Caki2 (cell line): ENCODE measurements around the gene TTC6. TPM values are rescaled to one million over a fixed set of nuclear protein-coding genes. Genes with fewer than 3 reads are reported as not detected.
"Not testable (repeated sequence)": the region's sequence is repeated elsewhere in the genome, so short reads cannot be mapped to it uniquely, and the experiment has no call there.

Experiments used
- DNase-seq: peaks from one replicate; pipeline ENCODE4 v3.0.0-alpha.2; 2015; ENCODE audit warnings: low read depth
- in situ Hi-C: cut with HindIII; loops from 2 replicates; pipeline ENCODE4 v1.10.0; 2016; ENCODE audit warnings: low sequenced_read_pairs, low pct_unique_long_range_greater_than_20kb, mixed read lengths
- total RNA-seq: library from RNA; depleted of rRNA; stranded (reverse); fragments of >200 nt; shearing (Covaris generic); gene quantifications from 2 replicates; pipeline ENCODE4 v1.2.3, GENCODE V29; 2014; ENCODE audit warnings: low replicate concordance; rRNA removed

TTC6 gene, protein sequence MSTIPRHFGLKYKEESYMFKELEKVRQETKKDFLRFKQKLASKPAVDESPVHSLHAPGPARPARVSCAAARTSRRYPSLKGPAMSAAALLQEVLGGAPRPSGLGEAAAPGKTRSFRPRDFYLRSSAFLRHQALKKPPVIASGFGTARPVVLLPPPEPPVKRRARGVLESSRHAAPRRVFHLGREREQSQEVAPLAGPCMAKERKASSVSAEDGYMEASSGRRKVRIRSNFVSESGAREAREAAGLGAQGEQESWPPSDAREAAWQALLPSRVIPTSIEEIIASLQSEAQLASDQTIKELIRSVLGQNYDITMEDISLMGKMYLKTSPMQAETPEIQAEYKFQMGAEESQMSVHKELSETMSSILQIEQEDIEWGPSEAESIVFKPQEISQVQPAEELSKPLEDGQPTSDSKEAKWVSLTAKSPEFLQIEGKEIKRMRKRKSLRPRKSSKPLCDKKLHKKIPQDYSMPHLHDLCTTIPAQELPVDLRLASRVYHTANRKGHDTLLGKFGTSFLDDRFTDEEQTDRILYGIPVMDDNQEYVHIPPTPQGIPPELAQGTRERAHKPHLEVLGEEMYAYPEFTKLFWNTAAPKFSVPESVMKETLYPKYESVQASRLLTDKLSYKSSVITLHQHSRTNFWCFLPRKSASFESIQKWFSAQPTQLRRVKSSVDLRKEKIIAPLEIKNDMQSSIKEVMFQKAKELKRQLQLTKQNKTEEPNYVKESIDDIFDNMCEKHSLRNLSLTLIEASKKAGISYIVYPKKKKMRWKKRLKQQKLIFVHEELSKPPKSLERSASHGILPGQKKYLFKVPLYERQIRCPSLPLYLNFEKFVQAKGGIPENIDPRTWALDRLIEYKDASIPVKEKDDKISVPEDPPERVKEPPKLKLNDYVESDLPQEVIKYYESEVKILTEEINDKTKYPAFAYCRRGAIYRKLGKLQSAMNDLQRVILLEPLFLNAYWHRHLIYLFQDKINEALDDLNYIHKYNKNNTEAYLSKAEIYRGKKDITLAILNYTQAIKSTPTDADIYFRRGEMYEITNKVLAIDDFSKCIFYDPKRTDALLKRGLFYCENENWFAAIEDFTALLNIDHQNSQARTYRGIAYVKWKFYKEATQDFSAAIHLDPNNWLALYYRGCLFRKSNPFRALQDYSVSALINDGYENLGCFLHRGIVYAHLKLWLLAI (N-terminal part only)
- not detected in 2 replicates for total RNA-seq

DNA sequence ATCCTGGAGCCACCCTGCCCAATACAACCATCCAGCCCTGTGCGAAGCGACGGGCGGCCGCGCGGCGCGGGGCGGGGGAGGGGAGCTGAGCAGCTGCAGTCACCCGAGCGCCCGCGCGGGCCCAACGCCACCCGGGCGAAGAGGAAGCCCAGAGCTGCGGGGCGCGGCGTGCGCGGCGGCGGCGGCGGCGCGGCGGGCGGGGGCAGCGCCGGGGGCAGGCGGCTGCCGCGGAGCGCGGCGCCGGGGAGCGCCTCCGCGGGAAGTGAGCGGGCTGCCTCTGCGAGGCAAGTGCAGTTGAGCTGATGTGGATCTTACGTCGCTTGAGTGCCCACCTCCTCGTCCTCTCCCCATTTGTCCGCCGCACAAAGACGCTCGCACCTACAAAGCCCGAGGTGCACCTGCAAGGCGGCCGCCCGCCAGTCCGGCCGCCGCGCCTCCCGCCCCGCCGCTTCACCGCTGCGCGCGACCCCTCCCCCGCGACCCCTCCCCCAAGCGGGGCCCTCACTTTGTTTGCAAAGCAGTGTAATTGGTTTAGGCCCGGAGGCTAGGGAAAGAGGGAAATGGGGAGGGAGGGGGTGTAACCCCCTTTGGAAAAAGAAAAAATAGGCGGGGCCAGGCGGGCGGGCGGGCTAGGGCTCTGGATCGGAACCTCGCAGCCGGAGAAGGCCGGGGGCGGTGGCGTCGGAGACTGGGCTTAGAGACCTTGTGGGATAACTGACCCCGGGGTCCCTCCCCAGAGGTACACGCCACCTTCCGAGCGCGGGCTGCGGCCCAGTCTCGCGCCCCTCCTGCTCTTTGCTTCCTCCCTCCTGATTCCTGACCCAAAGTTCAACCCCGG, at the start of gene TTC6, which contains the start of gene FOXA1:
TTC6 (plus strand) TSS at position 659 of the 838 bp plus-strand sequence. CDS start 26,436 bp downstream, outside the sequence.
FOXA1 (minus strand) TSS at position 279 of the 838 bp plus-strand sequence; CDS start at position 2, 277 bp downstream.
- no peak for DNase-seq
- in situ Hi-C loops = no loop called here

DNA sequence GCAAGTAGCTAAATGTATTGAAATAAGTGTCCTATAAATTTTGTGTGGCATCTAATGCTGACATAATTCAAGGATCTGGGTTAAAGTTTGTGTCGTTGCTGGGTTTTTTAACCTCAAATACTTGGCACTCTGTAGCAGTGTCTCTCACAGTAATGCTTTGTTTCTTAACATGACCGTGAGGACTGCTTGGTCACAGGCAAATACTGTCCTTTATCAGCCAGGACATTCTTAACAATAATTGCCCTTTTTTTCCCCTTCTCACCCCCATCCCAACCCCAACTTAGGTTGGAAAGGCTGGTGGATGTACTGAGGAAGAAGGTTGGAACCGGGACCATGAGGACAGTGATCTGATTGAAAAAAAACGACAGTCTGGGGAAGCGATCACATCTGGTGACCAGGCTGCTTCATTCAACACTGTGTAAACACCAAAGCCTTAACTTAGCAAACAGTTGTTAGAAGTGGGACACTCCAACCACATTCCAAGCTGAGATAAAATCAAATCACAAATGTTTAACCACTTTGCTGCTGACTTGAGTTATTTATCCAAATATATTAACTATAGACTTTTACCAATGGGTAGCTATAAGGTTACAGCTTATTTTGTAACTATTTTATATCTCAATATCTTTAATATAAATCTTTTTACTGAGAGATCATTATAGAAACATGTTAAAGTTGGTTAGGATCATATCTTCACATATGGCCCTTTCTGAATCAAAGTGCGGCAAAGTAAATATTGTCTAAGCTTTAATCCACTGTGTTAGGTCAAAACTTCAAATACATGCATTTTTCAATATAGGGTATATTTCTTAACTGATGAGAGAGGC, 48.6 kb upstream of the TTC6 start:
- peak; percentile 12 for DNase-seq
- in situ Hi-C loops = no loop called here

DNA sequence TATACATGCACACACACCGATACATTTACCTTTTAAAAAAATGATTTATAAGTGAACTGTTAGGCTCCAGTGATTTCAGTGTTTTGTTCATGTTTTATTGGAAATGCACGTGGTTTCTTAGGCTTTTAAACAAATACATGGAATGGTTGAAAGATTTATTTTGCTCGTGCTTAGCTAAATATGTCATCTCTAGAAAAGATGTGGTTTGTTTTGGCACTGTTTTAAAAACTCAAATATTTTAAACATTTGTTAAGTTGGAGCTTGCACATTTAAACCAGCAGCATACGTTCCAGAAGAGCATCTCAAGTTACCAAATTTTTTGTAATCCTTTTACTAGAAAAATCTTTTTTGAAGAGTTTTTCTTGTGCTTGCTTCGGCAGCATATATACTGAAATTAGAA, 44.9 kb upstream of the TTC6 start:
- in situ Hi-C loops = no loop called here
- no peak for DNase-seq

DNA sequence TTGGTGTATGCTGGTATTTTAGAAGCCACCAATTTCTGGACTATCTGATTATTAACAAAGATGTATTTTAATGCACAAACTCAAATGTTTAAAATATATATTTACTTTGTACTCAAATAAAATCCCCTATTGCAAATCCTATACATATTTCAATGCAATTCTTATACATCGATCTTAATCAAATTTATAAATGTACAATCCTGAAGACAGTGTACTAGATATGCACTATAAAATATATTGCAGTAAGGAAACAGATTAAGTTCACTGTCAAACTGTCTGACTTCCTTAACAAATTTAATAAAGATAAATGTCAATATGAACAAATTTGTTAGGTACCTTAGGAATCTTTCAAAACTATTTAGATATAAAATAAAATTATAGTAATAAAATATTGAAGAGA, 44.3 kb upstream of the TTC6 start:
- no peak for DNase-seq
- in situ Hi-C loops = no loop called here

DNA sequence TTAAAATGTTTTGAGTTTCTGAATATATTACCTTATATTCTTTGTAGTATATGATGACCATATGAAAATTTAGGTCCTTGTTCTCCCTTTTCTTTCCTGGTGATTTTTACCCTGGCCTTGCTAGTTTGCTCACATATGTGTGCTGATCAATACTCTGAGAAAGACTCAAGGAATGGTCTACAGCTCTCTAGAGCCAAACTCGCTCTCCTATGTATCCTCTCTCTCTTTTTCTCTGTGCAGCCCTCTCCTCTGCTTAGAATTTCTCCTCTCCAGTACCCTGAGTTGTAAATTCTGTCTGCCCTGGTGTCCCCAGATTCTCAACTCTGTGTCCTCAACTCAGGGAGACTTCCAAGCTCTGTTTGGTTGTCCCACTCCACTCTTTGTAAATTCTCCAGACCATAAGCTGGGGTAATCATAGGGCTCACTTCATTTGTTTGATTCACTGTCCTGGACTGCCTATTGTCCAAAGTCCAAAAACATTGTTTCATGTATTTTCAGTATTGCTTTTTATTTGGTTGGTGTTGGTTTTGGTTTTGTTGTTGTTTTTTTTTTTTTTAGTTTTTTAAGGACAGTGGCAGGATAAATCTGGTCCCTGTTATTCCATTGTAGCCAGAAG, 41.4 kb upstream of the TTC6 start:
- in situ Hi-C loops = no loop called here
- no peak for DNase-seq

DNA sequence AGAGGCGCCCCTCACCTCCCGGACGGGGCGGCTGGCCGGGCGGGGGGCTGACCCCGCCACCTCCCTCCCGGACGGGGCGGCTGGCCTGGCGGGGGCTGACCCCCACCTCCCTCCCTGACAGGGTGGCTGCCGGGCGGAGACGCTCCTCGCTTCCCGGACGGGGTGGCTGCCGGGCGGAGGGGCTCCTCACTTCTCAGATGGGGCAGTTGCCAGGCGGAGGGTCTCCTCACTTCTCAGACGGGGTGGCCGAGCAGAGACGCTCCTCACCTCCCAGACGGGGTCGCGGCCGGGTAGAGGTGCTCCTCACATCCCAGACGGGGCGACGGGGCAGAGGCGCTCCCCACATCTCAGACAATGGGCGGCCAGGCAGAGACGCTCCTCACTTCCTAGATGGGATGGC, 39.8 kb upstream of the TTC6 start:
- in situ Hi-C loops, DNase-seq: not testable (repeated sequence)

DNA sequence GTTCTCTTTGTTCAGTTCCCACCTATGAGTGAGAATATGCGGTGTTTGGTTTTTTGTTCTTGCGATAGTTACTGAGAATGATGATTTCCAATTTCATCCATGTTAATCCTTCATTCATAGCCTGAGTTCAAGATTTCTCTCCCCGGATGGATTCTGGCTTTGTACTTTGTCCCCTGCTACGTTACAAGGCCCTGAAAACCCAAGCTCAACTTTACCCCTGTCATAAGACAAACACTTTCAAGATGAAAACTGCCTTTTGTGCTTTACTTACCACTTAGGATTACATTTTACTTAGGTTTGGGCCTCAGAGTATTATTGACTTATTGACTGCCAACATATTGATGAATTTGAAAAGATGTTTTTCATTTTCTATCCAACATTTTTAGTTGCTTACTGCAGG, 36.7 kb upstream of the TTC6 start:
- no peak for DNase-seq
- in situ Hi-C loops = no loop called here

DNA sequence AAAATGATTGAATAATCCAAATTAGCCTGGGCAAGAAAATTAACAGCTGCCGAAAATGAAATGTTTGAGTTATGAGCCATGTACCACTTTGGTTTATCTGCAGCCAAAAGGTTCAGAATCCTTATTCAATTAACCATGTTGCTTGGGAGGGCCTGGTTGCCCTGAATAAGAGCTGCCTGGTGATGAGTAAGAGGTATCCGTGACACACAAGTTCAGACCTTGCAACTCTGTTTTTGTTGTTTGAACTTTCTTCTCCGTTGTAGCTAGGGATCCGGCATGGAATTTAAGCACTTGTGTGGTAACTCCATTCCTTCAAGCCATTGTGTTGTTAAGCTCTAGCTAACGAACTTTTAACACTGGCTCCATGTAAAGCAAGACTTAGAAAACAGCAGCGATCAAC, 36.0 kb upstream of the TTC6 start:
- in situ Hi-C loops = no loop called here

DNA sequence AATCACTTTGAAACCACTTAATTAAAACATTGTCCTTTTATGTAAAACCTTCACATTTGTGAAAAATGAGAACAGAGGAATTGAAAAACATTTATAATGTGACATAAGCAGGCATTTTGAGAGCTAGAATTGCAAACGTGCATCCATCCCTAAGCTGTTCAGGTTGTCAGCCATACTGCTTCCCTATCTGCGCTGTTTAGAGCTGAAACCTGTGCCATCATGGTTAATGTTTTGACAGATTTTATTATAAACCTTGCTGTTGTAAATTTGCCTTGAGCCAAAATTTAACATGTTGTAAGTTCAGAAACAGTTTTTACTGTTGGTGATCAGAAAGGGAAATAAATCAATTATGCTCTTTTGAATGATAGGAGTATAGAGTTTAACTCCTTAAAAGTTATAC, 32.2 kb upstream of the TTC6 start:
- DNase-seq = no peak
- in situ Hi-C loops = no loop called here

More for the DNA sequence above, 36.0 kb upstream of the TTC6 start:
- DNase-seq = no peak

DNA sequence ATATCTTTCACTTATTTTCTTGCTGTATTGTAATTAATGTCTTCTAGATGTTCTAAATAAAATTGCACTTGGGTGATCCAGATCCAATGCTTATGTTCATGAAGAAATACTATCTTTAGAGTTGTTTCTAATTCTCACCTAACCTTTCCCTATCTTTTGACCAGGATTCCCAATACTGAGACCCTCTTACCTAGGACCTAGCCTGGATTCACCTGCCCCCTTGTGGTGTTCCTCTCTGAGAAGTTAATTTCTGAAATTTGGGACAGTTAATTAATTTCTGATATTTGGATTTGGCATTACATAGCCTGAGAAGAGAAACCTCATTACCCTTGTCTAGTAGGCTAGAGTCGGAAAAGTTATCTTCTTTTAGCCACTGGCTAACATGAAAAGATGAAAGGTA, 29.9 kb upstream of the TTC6 start:
- no peak for DNase-seq
- in situ Hi-C loops = no loop called here

DNA sequence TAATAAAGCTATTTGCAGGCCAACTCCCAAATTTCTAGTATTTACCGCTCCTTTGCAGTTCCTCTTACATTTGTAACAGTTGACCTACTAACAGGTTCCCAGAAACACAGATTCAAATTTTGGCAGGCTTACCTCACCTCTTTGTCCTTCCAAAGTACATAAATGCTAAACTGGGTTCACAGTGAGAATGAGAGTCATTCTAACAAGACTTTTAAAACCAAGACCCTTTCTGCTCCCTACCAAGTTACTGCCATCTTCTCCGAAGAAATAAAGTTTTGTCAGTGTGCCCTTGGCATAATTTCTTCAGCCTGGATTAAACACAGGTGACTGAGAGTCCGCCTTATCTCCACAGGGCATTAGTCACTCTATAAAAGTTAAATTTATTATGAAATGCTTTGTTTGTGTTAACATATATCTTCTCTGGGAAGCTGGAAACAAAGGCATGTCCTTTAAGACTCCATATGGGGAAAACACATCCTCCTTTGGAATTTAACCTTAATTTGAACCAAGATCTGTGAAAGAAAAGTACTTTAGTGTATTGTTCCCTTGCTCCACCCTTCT, 28.5 kb upstream of the TTC6 start:
- in situ Hi-C loops = no loop called here
- peak; percentile 33 for DNase-seq

DNA sequence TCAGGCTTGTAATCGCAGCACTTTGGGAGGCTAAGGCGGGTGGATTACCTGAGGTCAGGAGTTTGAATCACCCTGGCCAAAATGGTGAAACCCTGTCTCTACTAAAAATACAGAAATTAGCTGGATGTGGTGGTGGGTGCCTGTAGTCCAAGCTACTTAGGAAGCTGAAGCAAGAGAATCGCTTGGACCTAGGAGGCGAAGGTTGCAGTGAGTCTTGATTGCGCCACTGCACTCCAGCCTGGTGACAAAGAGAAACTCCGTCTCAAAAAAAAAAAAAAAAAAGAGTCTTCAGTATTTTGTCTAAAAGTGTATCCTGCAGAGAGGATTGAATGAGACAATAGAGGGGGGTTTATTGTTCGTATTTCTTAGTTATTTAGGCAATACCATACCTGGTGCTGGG, 25.7 kb upstream of the TTC6 start:
- DNase-seq = no peak
- in situ Hi-C loops = no loop called here

DNA sequence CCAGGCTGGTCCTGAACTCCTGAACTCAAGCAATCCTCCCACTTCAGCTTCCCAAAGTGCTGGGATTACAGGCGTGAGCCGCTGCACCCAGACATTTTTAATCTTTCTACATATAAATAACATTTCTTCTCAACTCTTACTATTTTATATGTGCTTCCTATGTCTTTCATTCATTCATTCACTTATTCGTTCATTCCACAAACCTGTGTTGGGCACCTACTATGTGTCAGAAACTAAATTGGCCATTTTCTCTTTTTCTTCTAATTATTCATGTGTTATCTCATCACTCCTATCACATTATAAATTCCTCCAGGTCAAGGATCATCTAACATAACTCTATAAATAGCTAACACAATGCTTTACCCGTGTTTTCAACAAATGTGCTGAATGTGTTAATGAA, 24.0 kb upstream of the TTC6 start:
- in situ Hi-C loops = no loop called here
- DNase-seq = no peak

DNA sequence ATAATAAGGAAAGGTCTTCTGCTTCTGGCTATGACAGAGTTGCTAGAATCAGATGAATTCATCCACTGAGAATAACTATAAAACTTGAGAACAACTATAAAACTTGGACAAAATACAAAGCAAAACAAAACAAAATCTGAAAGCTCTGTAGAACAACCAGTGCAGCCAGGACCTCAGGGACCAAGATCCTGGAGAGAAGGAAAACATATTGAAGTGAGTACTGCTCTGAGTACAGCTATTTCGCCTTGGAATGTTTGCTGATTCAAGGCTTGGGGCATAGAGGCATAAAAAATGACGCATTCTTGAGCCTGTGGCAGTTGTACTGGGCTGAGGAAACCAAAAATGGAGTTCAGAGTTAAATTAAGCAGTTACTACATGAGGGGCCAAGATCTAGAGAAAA, 22.1 kb upstream of the TTC6 start:
- in situ Hi-C loops = no loop called here
- no peak for DNase-seq

DNA sequence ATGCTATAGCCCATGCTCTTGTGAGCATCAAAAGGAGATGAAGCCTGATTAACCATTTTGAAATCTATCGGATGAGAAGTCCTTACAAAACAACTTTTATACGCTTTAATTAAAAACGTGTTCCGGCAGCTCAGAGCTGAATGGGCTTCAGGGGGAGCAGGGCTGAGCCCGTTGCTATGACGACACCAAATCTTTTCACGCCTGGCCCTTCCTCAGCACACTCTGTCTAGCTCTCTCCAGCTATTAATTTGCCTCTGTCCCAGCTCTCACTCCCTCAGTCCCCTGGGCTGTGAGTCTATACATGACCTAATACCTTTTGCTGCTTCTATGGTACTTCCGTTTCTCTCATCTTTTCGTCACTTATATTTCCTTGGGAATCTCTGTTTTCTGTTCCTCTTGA, 16.2 kb upstream of the TTC6 start:
- DNase-seq = no peak
- in situ Hi-C loops = no loop called here

DNA sequence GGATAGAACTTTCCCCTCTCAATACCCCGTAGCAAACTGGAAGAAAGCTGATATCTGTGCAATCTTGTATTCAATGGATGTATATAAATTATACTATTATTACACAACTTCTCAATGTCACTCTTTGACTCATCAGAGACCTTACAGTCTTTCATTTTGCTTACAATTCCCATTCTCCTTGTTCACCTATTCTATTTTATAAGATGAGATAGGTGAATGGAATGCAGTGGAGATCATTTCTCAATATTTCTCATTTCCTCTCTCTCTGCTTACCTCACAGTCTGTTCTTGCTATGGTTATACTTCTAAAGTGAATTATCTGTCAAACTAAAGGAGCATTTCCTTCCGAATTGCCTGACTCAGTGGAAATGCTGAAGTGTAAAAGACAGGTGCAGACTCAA, 15.3 kb upstream of the TTC6 start:
- in situ Hi-C loops = no loop called here

More for the DNA sequence above, 15.3 kb upstream of the TTC6 start:
- DNase-seq = no peak
